ENCODE measurements around the gene UPK3A. TPM values are rescaled to one million over a fixed set of nuclear protein-coding genes. Genes with fewer than 3 reads are reported as not detected.

Gene UPK3A
- total and polyA plus RNA-seq, 10 of the 15 experiments (the other 5 are each of a cell fraction or from before 2014, with no cell fraction given) = not detected

DNA sequence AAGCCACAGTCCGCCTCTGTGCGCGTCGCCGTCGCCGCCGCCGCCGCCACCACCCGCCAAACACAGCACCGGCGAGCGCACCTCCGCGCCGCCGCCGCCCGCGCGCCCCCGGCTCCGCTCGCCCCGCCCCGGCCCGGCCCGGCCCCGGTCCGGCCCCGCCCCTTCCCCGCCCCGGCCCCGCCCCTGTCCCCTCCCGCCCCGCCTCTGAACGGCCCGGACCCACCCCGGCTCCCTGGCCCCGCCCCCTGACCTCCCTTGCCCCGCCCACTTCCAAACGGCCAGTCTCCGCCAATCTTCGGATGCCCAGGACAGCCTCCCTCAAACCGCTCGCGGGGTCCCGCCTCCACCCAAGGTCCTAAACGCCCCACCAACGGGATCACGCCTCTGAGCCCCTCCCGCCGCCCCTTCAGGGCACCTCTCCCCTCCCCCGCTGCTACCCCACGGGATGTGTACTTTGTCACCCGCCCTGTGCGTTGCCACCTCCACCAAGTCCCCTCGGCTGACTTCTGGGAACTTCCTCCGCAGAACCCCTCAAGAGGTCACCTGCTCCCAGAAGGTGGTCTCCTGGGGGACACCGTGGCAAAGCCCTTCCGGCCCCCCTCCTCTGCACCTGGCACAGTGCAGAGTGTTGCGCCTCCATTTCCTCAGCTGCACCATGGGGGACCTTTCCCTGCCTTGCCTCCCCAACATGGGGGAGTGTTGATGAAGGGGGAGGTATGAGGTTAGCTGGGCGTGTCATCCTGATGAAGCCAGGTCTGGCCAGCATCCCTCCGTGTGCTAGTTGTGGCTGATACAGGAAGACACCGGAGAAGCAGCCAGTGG is 43.7 kb upstream of the UPK3A start, which contains the start of gene KIAA0930 (continued):
- TF ChIP-seq PBX3 (IDR thresholded peaks at IDR 0.05; ENCODE audit: insufficient replicate concordance, low read depth, low read length) (peak; percentile 41), ATF3 (IDR thresholded peaks at IDR 0.05; ENCODE audit: borderline replicate concordance, extremely low read depth, low read depth, low read length) (no peak), HDGF (IDR thresholded peaks at IDR 0.05) (peak; percentile 72; the same call in 1 of the 2 replicates), TAF1 (IDR thresholded peaks at IDR 0.05; ENCODE audit: borderline replicate concordance, low read depth, low read length) (peak; percentile 5; the same call in 1 of the 2 replicates), MEF2B (IDR thresholded peaks at IDR 0.05; ENCODE audit: partially characterized antibody, poor library complexity, severe bottlenecking) (peak; percentile 53), NBN (IDR thresholded peaks at IDR 0.05) (0 out of 2 replicates have a peak, but pooled peaks have one; percentile 52), IRF3 (IDR thresholded peaks at IDR 0.05) (no peak), RAD21 (IDR thresholded peaks at IDR 0.05; ENCODE audit: insufficient read depth, low read depth, low read length) (no peak), NR2C1 (IDR thresholded peaks at IDR 0.05) (peak; percentile 34; the same call in 1 of the 2 replicates), POLR2A (IDR thresholded peaks at IDR 0.05; ENCODE audit: low read depth, low read length) (0 out of 2 replicates have a peak, but pooled peaks have one; percentile 13), GATAD2B (conservative IDR thresholded peaks at IDR 0.05; ENCODE audit: low read depth) (peak; percentile 55; the same call in 1 of the 2 replicates), IKZF1 (conservative IDR thresholded peaks at IDR 0.05) (peak; percentile 44), IKZF2 (IDR thresholded peaks at IDR 0.05) (peak in 1 of 2 experiments; percentile 48; a peak in 2 of 4 replicates), BHLHE40 (IDR thresholded peaks at IDR 0.05; ENCODE audit: borderline replicate concordance in 1 of 2, low read depth in 2 of 2, low read length in 1 of 2) (peak; percentile 28 to 45; a peak in 2 of 4 replicates), USF2 (IDR thresholded peaks at IDR 0.05; ENCODE audit: borderline replicate concordance, low read depth, low read length) (no peak), FOXK2 (IDR thresholded peaks at IDR 0.05) (no peak), MTA2 (IDR thresholded peaks at IDR 0.05; ENCODE audit: low read depth) (peak; percentile 36; the same call in 1 of the 2 replicates), YY1 (IDR thresholded peaks at IDR 0.05; ENCODE audit: low read depth, low read length) (peak; percentile 28; the same call in 1 of the 2 replicates)
- TF ChIP-seq, protein P1, sequence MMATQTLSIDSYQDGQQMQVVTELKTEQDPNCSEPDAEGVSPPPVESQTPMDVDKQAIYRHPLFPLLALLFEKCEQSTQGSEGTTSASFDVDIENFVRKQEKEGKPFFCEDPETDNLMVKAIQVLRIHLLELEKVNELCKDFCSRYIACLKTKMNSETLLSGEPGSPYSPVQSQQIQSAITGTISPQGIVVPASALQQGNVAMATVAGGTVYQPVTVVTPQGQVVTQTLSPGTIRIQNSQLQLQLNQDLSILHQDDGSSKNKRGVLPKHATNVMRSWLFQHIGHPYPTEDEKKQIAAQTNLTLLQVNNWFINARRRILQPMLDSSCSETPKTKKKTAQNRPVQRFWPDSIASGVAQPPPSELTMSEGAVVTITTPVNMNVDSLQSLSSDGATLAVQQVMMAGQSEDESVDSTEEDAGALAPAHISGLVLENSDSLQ (IDR thresholded peaks at IDR 0.05) = 0 out of 2 replicates have a peak, but pooled peaks have one; percentile 22
